Measurements from ENCODE around the gene CHST11. TPM values are rescaled to one million over a fixed set of nuclear protein-coding genes. Genes with fewer than 3 reads are reported as not detected.

Gene CHST11
- total RNA-seq, 2 donors from 2014 or later = 2.9 to 4.9 TPM

DNA sequence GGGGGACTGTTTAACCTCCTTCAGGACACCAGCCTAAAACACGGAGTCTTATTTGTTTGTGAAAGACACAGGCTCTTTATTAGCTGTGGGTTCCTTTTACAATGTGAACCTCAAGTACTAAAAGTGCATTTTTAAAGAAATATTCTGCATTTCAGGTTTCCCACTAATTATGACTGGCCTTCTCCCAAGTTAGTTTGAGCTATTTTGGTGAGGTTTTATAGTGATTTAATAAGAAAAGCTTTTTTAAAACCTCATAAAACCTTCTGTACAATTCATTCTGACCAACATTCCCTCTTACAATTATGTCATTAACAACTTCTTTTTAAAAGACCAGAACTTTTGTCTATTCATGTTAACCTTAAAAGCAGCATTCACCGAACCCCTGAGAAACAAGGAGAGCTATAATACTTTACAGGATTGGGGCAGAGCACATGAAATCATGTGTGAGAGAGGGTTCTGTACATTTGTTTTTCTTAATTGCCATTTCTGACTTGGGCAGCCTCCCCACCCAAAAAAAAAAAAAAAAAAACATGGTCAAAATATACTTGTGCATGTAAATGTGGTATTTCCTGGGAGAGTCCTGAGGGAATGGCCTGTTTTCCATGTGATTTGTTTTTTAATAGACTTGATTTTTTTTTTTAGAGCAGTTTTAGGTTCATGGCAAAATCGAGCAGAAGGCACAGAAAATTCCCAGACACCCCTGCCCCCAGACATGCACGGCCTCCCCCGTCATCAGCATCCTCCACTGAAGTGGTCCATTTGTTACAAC is 169.5 kb downstream of the CHST11 start:
- H3K36me3 ChIP-seq = no peaks in the 10 kb centered on the region
- TF ChIP-seq CTCF (IDR thresholded peaks at IDR 0.05) = no peak
- H3K27me3 ChIP-seq = no peaks in the 10 kb centered on the region
- H3K9me3 ChIP-seq = no peaks in the 10 kb centered on the region
- H3K4me1 ChIP-seq = no peaks in the 10 kb centered on the region
- H3K27ac ChIP-seq = no peak overlapping the region
- no peak overlapping the region for H3K4me3 ChIP-seq
- DNase-seq = no peak
- no peak overlapping the region for H3K9ac ChIP-seq (ENCODE audit: low read depth in 2 of 2, low read length in 2 of 2)
- intact Hi-C loops (cut with DNase I) = no loop called here

- intact Hi-C loops (cut with DNase I) = no loop called here
- Histone ChIP-seq H3K36me3 (no peaks in the 10 kb centered on the region), H3K27ac (no peak overlapping the region), H3K4me3 (no peak overlapping the region), H3K27me3 (no peaks in the 10 kb centered on the region), H3K4me1 (no peaks in the 10 kb centered on the region), H3K9me3 (no peaks in the 10 kb centered on the region), H3K9ac (ENCODE audit: low read depth in 2 of 2, low read length in 2 of 2) (no peak overlapping the region)
- TF ChIP-seq CTCF (IDR thresholded peaks at IDR 0.05) = no peak
- DNase-seq = no peak
Measured at GRCh38 chr12:104627231-104627989, 170.7 kb downstream of the CHST11 start.

DNA sequence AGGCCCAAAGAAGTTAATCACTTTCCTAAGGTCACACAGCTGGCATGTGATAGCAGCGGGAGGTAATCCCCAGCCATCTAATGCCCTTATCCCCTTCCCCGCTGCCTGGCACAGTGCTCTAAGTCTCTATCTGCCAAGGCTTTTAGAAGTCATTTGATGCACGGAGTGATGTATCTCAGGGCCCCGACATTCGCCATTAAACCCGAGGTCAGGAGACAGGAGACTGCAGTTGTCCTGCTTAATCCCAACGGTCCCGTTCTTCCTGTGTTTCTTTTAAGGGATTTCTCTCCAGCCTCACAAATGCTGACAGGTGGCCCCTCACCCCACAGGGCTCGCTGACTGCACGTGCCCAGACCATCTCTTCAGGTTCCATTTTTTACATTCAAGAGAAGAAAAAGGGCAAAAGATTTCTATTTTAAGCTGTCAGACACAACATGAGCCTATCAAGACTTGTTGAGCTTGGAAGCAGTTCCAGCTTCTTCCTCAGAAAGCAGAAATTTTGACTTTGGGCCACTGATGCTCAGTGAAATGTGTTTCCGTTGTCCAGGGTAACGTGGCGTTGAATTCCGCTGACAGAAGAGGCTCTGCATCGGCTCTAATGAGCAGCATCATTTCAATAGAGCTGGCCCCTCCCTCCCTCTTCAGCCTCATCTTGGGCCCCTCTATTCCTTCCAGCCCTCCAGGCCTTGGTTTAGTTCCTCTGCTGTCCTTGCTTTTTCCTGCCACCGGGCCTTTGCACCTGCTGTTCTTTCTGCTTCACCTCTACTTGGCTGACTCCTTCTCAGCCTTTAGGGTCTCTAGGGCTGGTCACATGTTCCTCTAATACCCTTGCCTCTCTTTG is 171.5 kb downstream of the CHST11 start:
- Histone ChIP-seq H3K4me1 (no peaks in the 10 kb centered on the region), H3K4me3 (no peak overlapping the region), H3K27me3 (no peaks in the 10 kb centered on the region), H3K9ac (ENCODE audit: low read depth in 2 of 2, low read length in 2 of 2) (no peak overlapping the region), H3K36me3 (no peaks in the 10 kb centered on the region), H3K27ac (no peak overlapping the region), H3K9me3 (no peaks in the 10 kb centered on the region)
- intact Hi-C loops (cut with DNase I) = no loop called here
- TF ChIP-seq CTCF (IDR thresholded peaks at IDR 0.05) = no peak
- no peak for DNase-seq

GRCh38 chr12:104628831-104629135 is 172.0 kb downstream of the CHST11 start:
- no peaks in the 10 kb centered on the region for H3K4me1 ChIP-seq
- no peaks in the 10 kb centered on the region for H3K27me3 ChIP-seq
- H3K36me3 ChIP-seq = no peaks in the 10 kb centered on the region
- intact Hi-C loops (cut with DNase I) = no loop called here
- H3K9me3 ChIP-seq = no peaks in the 10 kb centered on the region
- H3K4me3 ChIP-seq = no peak overlapping the region
- no peak for DNase-seq
- H3K9ac ChIP-seq (ENCODE audit: low read depth in 2 of 2, low read length in 2 of 2) = no peak overlapping the region
- H3K27ac ChIP-seq = no peak overlapping the region
- no peak for TF ChIP-seq CTCF (IDR thresholded peaks at IDR 0.05)

GRCh38 chr12:104630230-104630670 is 173.5 kb downstream of the CHST11 start:
- H3K36me3 ChIP-seq = no peaks in the 10 kb centered on the region
- no peaks in the 10 kb centered on the region for H3K4me1 ChIP-seq
- no peak overlapping the region for H3K27ac ChIP-seq
- intact Hi-C loops (cut with DNase I) = no loop called here
- H3K9me3 ChIP-seq = no peaks in the 10 kb centered on the region
- no peak for TF ChIP-seq CTCF (IDR thresholded peaks at IDR 0.05)
- no peak overlapping the region for H3K9ac ChIP-seq (ENCODE audit: low read depth in 2 of 2, low read length in 2 of 2)
- no peaks in the 10 kb centered on the region for H3K27me3 ChIP-seq
- no peak overlapping the region for H3K4me3 ChIP-seq
- DNase-seq = no peak
